ENCODE measurements around the gene RAPGEF1. TPM values are rescaled to one million over a fixed set of nuclear protein-coding genes. Genes with fewer than 3 reads are reported as not detected.

RAPGEF1 gene
- total RNA-seq, 2 experiments from 2014 or later: 118 to 243 TPM

GRCh38 chr9:131530920-131531832, 208.7 kb downstream of the RAPGEF1 start, which contains the start of gene UCK1:
UCK1 (minus strand) TSS chr9:131531263; CDS start chr9:131531174, 89 bp downstream.
- Histone ChIP-seq H3K9me2 (ENCODE audit: insufficient read depth, low read length) (no peaks in the 10 kb centered on the region), H2AFZ (ENCODE audit: low read length) (peak within 1 kb of the TSS; percentile 77), H3K4me2 (ENCODE audit: low read length) (peak within 1 kb of the TSS; percentile 99), H3K9me3 (ENCODE audit: low read length) (no peaks in the 10 kb centered on the region), H3K4me1 (ENCODE audit: insufficient read depth, low read length, poor library complexity, severe bottlenecking) (peaks cover 7% of the 10 kb centered on the region), H3K79me2 (ENCODE audit: insufficient read depth, low read depth, low read length) (no peaks in the 10 kb centered on the region; the same call in 1 of the 2 replicates), H3K36me3 (ENCODE audit: insufficient read depth, low read length) (peaks cover 31% of the 10 kb centered on the region), H3K27ac (ENCODE audit: low read depth, low read length, poor library complexity, severe bottlenecking) (no peak within 1 kb of the TSS), H4K20me1 (ENCODE audit: insufficient read depth, low read length) (no peaks in the 10 kb centered on the region), H3K4me3 (ENCODE audit: low read depth, low read length, poor library complexity, severe bottlenecking) (peak within 1 kb of the TSS; percentile 97)
- DNase-seq (ENCODE audit: low spot score): peak; percentile 88
- no TSS peak for BruUV-seq (replicated peaks)
- intact Hi-C loops (cut with micrococcal nuclease; ENCODE audit: unreplicated experiment): loop anchor here (2.0 kb wide), 1 partner anchor 224 kb away; no protein-coding TSS in a partner anchor
- no peak for TF ChIP-seq EZH2phosphoT487 (IDR thresholded peaks at IDR 0.05; ENCODE audit: borderline replicate concordance, low read depth, low read length)
- no peak for TF ChIP-seq CTCF (conservative IDR thresholded peaks at IDR 0.05; ENCODE audit: low read length)
- ChIA-PET CTCF (ENCODE audit: unreplicated experiment) (interaction anchor here (0.5 to 0.6 kb wide), 2 partner anchors 19 to 1108 kb away, joined by 4 to 6 read pairs; no protein-coding TSS in a partner anchor), POLR2A (no interaction called here)

- Histone ChIP-seq H3K36me3 (ENCODE audit: insufficient read depth, low read length) (peaks cover 37% of the 10 kb centered on the region), H3K27ac (ENCODE audit: low read depth, low read length, poor library complexity, severe bottlenecking) (no peak overlapping the region), H3K4me3 (ENCODE audit: low read depth, low read length, poor library complexity, severe bottlenecking) (peak overlapping the region; percentile 97), H3K79me2 (ENCODE audit: insufficient read depth, low read depth, low read length) (no peaks in the 10 kb centered on the region; the same call in 1 of the 2 replicates), H4K20me1 (ENCODE audit: insufficient read depth, low read length) (no peaks in the 10 kb centered on the region), H3K4me1 (ENCODE audit: insufficient read depth, low read length, poor library complexity, severe bottlenecking) (peaks cover 7% of the 10 kb centered on the region), H2AFZ (ENCODE audit: low read length) (peak overlapping the region; percentile 77), H3K9me2 (ENCODE audit: insufficient read depth, low read length) (no peaks in the 10 kb centered on the region), H3K4me2 (ENCODE audit: low read length) (peak overlapping the region; percentile 99), H3K9me3 (ENCODE audit: low read length) (no peaks in the 10 kb centered on the region)
- DNase-seq (ENCODE audit: low spot score): peak; percentile 29
- intact Hi-C loops (cut with micrococcal nuclease; ENCODE audit: unreplicated experiment): loop anchor here (2.0 kb wide), 1 partner anchor 224 kb away; no protein-coding TSS in a partner anchor
- no TSS peak for BruUV-seq (replicated peaks)
- POLR2A ChIA-PET: no interaction called here
- TF ChIP-seq EZH2phosphoT487 (IDR thresholded peaks at IDR 0.05; ENCODE audit: borderline replicate concordance, low read depth, low read length): no peak
- TF ChIP-seq CTCF (conservative IDR thresholded peaks at IDR 0.05; ENCODE audit: low read length): no peak
- CTCF ChIA-PET (ENCODE audit: unreplicated experiment): no interaction called here
These were observed 209.3 kb downstream of the RAPGEF1 start for GRCh38 chr9:131530546-131530919.
